Choroid plexus epithelial cell (primary cell): Measurements from ENCODE around the gene SMARCD2.

ENCODE experiments used
- DNase-seq: peaks from one replicate; pipeline ENCODE4 v3.0.0-alpha.2; 2010; ENCODE audit warnings: low read depth
- H3K4me3 ChIP-seq: 2 replicates; pipeline ENCODE4 v1.5.1; 2011; ENCODE audit warnings: low read depth, mild to moderate bottlenecking, control low read depth, low read length, moderate library complexity
- TF ChIP-seq, protein P1 (sequence below): conservative IDR thresholded peaks from 2 replicates; pipeline ENCODE4 v1.5.1; 2011; ENCODE audit warnings: low read depth, mild to moderate bottlenecking, control low read depth, inconsistent platforms, low read length, moderate library complexity

Gene SMARCD2

DNA sequence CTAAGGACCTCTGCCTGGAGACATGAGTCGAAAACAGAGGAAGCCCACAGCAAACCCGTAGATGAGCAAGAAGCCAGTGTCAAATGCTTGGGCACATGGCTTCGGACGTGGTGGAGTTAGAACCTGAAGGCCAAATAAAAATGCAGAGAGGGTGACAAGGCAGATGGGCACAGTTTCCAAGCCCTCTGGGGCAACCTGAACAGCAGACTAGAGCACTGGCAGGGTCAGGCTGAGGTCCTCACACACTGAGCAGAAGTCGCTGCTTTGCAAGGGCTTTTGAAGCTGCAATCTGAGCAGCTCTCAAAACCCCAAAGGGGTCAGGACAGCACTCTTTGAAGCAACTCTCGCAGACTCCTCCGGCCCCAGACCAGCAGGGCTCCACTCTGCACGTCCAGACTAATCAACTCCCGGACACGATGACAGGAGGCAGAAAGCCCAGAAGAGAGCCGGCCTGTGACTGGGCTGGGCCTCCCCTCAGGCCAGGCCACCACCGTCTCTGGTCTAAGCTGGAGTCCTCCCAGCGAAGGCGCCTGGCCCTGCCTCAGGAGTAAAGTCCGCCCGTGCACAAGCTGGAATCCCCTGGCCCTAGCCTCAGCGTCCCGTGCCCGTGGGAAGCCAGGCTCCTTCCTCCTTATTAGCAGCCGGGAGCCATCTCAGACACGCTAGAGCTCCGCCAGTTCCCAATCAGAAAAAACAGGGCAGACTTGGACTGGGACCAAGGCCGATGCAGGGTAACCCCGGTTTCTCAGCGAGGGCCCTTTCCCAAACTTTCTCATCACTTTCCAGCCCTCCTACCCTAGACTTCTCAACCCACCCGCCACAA lies 924 bp downstream of the SMARCD2 start:
- TF ChIP-seq, protein P1, sequence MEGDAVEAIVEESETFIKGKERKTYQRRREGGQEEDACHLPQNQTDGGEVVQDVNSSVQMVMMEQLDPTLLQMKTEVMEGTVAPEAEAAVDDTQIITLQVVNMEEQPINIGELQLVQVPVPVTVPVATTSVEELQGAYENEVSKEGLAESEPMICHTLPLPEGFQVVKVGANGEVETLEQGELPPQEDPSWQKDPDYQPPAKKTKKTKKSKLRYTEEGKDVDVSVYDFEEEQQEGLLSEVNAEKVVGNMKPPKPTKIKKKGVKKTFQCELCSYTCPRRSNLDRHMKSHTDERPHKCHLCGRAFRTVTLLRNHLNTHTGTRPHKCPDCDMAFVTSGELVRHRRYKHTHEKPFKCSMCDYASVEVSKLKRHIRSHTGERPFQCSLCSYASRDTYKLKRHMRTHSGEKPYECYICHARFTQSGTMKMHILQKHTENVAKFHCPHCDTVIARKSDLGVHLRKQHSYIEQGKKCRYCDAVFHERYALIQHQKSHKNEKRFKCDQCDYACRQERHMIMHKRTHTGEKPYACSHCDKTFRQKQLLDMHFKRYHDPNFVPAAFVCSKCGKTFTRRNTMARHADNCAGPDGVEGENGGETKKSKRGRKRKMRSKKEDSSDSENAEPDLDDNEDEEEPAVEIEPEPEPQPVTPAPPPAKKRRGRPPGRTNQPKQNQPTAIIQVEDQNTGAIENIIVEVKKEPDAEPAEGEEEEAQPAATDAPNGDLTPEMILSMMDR = no peak
- H3K4me3 ChIP-seq = peak overlapping the region; percentile 85
- DNase-seq = peak; percentile 78

DNA sequence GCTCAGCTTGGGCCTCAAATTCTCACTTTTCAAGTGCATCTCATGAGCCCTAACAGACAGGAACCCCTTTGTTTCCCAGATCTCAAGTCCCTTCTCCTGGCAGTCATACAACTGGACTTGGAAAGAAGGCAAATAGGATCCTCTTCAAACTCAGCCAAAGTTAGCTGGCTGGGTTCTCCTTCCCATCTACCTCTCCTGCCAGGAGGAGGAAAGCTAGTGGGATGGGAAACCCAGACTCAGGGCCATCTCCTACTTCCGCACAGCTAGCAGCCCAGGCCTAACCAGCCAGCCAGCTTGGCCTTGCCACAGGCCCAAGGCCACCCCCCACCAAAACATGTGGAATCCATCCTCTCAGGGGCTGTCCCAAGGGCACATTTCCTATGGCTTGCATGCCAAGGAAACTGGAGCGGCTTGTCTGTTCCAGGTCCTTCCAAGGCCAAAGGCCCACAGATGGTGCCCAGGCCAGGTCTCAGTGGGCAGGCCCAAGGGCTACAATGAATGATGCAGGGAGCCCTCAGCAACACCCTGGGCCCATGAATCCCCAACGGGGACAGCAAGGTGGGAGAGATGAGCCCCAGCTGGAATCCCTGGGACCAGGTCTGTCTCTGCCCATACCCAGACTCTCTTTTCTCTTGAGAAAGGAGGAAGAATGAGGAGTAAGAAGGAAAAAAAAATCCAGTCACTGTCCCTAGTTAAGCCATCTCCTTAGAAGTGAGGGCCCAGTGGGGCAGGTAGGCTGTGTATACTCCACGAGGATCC lies 1.7 kb downstream of the SMARCD2 start:
- TF ChIP-seq, protein P1 = no peak
- no peak for DNase-seq
- peak overlapping the region; percentile 85 for H3K4me3 ChIP-seq

DNA sequence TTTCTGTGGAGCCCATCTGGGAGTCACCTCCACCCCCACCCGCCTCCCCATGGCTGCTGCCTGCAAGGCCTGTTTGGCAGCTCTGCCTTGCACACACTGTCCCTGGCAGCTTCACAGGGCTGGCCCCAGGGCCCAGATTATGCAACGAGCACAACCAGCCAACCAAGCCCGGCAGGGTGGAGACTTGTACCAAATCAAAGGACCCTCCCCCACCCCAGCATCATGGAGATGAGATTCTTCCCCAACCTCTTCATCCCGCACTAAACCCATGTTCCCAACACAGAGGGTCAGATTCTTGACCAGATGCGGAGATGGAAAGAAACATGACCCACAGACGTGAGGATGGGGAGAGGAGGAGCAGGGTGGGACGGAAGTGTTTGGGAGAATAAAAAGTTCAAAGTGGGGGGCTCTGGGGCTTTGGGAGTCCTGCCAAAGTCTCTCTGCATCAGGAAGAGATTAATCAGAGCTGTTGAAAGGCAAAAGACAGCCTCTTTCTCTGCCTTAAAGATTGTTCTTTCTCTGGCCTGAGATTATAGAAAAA lies 3.8 kb downstream of the SMARCD2 start:
- peak; percentile 77 for DNase-seq
- TF ChIP-seq, protein P1 = no peak
- H3K4me3 ChIP-seq = no peak overlapping the region

DNA sequence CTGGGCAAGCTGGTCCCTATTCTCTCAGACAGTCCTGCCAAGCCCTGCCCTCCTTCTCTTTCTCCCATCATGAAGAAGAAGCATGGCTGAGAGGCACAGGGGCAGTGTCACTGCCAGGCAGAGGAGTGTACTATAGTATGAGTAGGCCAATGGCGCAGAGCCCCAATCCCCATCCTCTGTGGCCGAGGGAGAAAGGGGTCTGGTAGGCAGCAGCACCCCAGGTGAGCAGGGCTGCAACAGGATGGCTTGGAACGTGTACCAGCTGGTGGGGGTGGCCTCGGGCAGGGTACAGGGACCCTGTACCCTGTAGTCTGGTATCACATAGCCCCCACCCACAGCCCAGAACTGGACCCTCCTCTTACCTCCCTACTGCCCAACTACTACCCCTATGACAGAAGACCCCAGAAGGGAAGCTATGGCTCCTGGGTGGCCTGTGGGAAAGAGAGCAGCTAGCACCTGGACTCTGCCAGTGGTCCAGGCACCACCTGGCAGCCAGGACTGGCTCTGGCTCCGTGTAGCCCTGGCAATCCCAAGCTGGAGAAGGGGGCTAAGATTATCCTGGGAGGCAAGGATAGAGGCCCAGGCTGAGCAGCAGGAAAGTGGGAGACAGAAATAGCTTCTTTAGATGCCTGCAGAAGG lies 4.4 kb downstream of the SMARCD2 start:
- TF ChIP-seq, protein P1 = no peak
- DNase-seq = no peak
- H3K4me3 ChIP-seq = no peak overlapping the region

DNA sequence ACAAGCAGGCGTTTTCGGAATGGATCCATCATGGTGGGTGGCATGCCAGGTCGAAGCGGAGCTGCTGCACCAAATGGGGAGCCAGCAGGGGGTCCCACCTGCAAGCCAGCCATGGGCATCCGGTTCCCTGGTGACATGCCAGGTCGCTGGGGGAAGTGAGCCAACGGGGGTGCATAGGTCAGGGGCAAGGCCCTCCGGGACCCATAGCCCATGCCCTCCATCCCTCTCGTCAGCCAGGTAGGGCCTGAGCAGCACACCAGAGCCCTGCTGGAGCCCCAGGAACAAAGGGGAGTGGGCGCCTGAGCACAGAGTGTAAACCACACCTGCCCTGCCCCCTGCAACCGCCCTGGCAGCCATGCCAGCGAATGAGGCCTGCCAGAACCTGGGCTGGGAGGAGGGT lies 5.0 kb downstream of the SMARCD2 start:
- TF ChIP-seq, protein P1 = no peak
- H3K4me3 ChIP-seq = no peak overlapping the region
- no peak for DNase-seq

DNA sequence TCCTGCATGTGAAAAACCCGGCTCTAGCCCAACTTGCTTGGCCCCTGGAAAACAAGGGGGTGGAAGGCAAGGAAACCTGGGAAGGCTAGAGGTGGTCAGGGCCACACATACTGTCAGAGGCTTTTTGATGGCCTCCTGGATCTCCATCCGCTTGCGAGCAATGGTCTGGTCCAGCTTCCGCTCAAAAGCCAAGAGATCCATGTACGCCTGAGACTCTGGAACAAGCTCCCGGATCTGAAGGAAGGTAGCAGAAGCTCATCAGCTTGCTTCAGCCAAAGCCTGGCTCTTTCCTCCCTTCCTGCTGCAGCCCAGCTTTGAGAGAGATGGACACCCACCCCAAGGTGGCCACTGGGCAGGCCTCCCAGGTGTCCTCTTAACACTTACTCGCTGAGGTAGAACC lies 5.7 kb downstream of the SMARCD2 start:
- DNase-seq = no peak
- TF ChIP-seq, protein P1 = no peak
- H3K4me3 ChIP-seq = no peak overlapping the region
